Measurements from ENCODE around the gene DNPEP. TPM values are rescaled to one million over a fixed set of nuclear protein-coding genes. Genes with fewer than 3 reads are reported as not detected.
"Not testable (repeated sequence)": the region's sequence is repeated elsewhere in the genome, so short reads cannot be mapped to it uniquely, and the experiment has no call there.

The DNPEP gene
- total RNA-seq, 1 donor from 2014 or later, result 93.4 TPM

- Mint-ChIP-seq H3K27me3 (peaks cover 38% of the 10 kb centered on the region), H3K36me3 (ENCODE audit: low read depth) (no peaks in the 10 kb centered on the region), H3K9me3 (peaks cover 5% of the 10 kb centered on the region), H3K4me3 (no peak overlapping the region), H3K27ac (no peak overlapping the region), H3K4me1 (no peaks in the 10 kb centered on the region)
- DNase-seq (no peak), ATAC-seq (ENCODE audit: low read depth) (no peak)
- POLR2A ChIA-PET, result no interaction called here
- intact Hi-C loops (cut with micrococcal nuclease), result no loop called here
- CTCF ChIA-PET, result no interaction called here
- TF ChIP-seq CTCF (IDR thresholded peaks at IDR 0.05), result no peak
These were observed 20.9 kb upstream of the DNPEP start for GRCh38 chr2:219408631-219409030.

- ATAC-seq (ENCODE audit: low read depth), result no peak
- POLR2A ChIA-PET, result no interaction called here
- Mint-ChIP-seq H3K27me3 (peaks cover 35% of the 10 kb centered on the region), H3K4me1 (no peaks in the 10 kb centered on the region), H3K27ac (no peak overlapping the region), H3K9me3 (peaks cover 3% of the 10 kb centered on the region), H3K4me3 (no peak overlapping the region), H3K36me3 (ENCODE audit: low read depth) (no peaks in the 10 kb centered on the region)
- TF ChIP-seq CTCF (IDR thresholded peaks at IDR 0.05), result no peak
- intact Hi-C loops (cut with micrococcal nuclease), result no loop called here
- DNase-seq, result no peak
- CTCF ChIA-PET, result no interaction called here
These were observed 20.5 kb upstream of the DNPEP start for GRCh38 chr2:219408204-219408603.

GRCh38 chr2:219407343-219407742 is 19.6 kb upstream of the DNPEP start:
- H3K4me1 Mint-ChIP-seq; ATAC-seq (ENCODE audit: low read depth); intact Hi-C loops (cut with micrococcal nuclease); H3K9me3 Mint-ChIP-seq; H3K36me3 Mint-ChIP-seq (ENCODE audit: low read depth); POLR2A ChIA-PET; H3K4me3 Mint-ChIP-seq; H3K27ac Mint-ChIP-seq; CTCF ChIA-PET; DNase-seq: not testable (repeated sequence)
- peaks cover 33% of the 10 kb centered on the region for H3K27me3 Mint-ChIP-seq

GRCh38 chr2:219406861-219407230 is 19.1 kb upstream of the DNPEP start:
- ATAC-seq (ENCODE audit: low read depth) (no peak), DNase-seq (no peak)
- TF ChIP-seq CTCF (IDR thresholded peaks at IDR 0.05), result no peak
- Mint-ChIP-seq H3K27me3 (peaks cover 32% of the 10 kb centered on the region), H3K9me3 (no peaks in the 10 kb centered on the region), H3K36me3 (ENCODE audit: low read depth) (no peaks in the 10 kb centered on the region), H3K4me1 (no peaks in the 10 kb centered on the region), H3K27ac (no peak overlapping the region), H3K4me3 (no peak overlapping the region)
- ChIA-PET POLR2A (no interaction called here), CTCF (no interaction called here)
- intact Hi-C loops (cut with micrococcal nuclease), result no loop called here

GRCh38 chr2:219405958-219406860 is 18.5 kb upstream of the DNPEP start:
- CTCF ChIA-PET, result interaction anchor here (6.2 kb wide), 1 partner anchor 123 kb away, joined by 82 read pairs; no protein-coding TSS in a partner anchor
- POLR2A ChIA-PET, result no interaction called here

More at GRCh38 chr2:219405958-219406860, 18.5 kb upstream of the DNPEP start:
- ATAC-seq (ENCODE audit: low read depth) (no peak), DNase-seq (no peak)
- Mint-ChIP-seq H3K27ac (no peak overlapping the region), H3K4me1 (no peaks in the 10 kb centered on the region), H3K27me3 (peaks cover 28% of the 10 kb centered on the region), H3K4me3 (no peak overlapping the region), H3K9me3 (no peaks in the 10 kb centered on the region), H3K36me3 (ENCODE audit: low read depth) (no peaks in the 10 kb centered on the region)
- intact Hi-C loops (cut with micrococcal nuclease), result no loop called here
- no peak for TF ChIP-seq CTCF (IDR thresholded peaks at IDR 0.05)

All from activated B cell treated with CpG ODN at 0.5 μM for 24 hours (primary cell).